ENCODE measurements around the gene RSBN1L.

RSBN1L gene

DNA sequence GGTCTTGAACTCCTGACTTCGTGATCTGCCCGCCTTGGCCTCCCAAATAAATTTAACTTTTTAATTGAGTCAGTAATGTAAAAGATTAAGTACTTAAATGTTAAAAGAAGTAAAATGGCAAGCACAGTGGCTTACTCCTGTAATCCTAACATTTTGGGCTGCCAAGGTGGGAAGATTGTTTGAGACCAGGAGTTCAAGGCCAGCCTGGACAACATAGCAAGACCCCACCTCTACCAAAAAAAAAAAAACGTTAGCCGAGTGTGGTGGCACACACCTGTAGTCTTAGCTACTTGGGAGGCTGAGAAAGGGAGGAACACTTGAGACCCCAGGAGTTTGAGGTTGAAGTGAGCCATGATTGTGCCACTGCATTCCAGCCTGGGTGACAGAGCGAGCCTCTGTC, 128.4 kb downstream of the RSBN1L start:
- no peak overlapping the region for H3K27ac ChIP-seq
- TF ChIP-seq CTCF (conservative IDR thresholded peaks at IDR 0.05; ENCODE audit: low read depth) = no peak
- ChIA-PET POLR2A (ENCODE audit: low non-redundant PET) (no interaction called here), CTCF (interaction anchor here (0.6 to 0.7 kb wide), 3 partner anchors 11 to 1327 kb away, joined by 3 to 4 read pairs (median 3); no protein-coding TSS in a partner anchor)
- DNase-seq (ENCODE audit: low spot score) = no peak

GRCh38 chr7:77825131-77825530, 128.9 kb downstream of the RSBN1L start:
- no peak for TF ChIP-seq CTCF (conservative IDR thresholded peaks at IDR 0.05; ENCODE audit: low read depth)
- H3K27ac ChIP-seq = no peak overlapping the region
- POLR2A ChIA-PET (ENCODE audit: low non-redundant PET) = no interaction called here
- no peak for DNase-seq (ENCODE audit: low spot score)
- CTCF ChIA-PET = interaction anchor here (0.6 kb wide), 1 partner anchor 18 kb away, joined by 4 read pairs; no protein-coding TSS in a partner anchor

GRCh38 chr7:77826300-77826699, 130.0 kb downstream of the RSBN1L start:
- ChIA-PET CTCF (no interaction called here), POLR2A (ENCODE audit: low non-redundant PET) (no interaction called here)
- H3K27ac ChIP-seq = no peak overlapping the region
- DNase-seq (ENCODE audit: low spot score) = no peak
- TF ChIP-seq CTCF (conservative IDR thresholded peaks at IDR 0.05; ENCODE audit: low read depth) = no peak

GRCh38 chr7:77827999-77828398, 131.7 kb downstream of the RSBN1L start:
- no peak for TF ChIP-seq CTCF (conservative IDR thresholded peaks at IDR 0.05; ENCODE audit: low read depth)
- H3K27ac ChIP-seq = no peak overlapping the region
- ChIA-PET CTCF (no interaction called here), POLR2A (ENCODE audit: low non-redundant PET) (no interaction called here)
- no peak for DNase-seq (ENCODE audit: low spot score)

DNA sequence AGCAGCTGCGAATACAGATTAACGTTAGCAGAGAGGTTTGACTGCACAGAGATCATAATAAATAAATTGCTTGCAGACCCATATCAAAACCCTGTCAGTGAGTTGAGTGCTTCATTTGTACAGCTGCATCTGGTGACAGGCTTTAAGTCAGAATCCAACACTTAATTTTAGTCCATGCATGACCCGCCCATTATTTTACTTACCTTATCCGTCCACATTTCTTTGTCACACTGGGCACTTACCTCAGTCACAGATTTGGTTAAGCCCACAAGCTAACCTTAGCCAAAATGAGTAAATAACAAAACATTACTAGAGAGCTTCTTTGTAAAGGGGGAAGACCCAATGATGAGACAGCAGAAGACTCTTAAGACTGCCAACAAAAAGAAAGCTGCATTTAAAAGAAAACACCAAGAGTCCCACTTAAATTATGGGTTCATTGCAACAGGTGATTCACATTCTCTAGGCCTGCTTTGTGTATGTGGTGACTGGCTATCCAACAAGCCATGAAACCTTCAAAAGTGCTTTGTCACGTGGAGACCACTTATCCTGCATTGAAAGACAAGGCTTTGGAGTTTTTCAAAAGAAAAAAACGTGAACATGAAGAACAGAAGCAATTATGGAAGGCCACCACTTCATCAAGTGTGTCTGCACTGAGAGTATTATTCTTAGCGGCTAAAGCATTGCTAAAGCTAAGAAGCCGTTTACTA, 134.5 kb downstream of the RSBN1L start:
- no peak for DNase-seq (ENCODE audit: low spot score)
- no peak overlapping the region for H3K27ac ChIP-seq
- TF ChIP-seq CTCF (conservative IDR thresholded peaks at IDR 0.05; ENCODE audit: low read depth) = no peak
- ChIA-PET POLR2A (ENCODE audit: low non-redundant PET) (no interaction called here), CTCF (no interaction called here)

DNA sequence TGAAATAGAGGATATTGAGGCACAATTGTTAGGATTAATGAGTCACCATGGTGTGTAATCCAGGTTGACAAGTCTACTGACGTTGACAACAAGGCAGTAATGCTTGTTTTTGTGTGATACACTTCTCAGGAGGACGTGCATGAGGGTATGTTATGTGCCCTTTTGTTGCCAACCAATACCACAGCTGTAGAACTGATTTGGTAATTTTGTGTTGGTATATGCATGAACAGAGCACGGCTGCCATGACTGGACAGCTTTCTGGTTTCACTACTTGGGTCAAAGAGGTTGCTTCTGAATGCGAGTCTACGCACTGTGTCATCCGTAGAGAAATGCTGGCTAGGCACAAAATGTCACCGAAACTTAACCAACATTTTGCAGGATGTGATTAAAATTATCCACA, 135.2 kb downstream of the RSBN1L start:
- DNase-seq (ENCODE audit: low spot score) = no peak
- ChIA-PET CTCF (no interaction called here), POLR2A (ENCODE audit: low non-redundant PET) (no interaction called here)
- H3K27ac ChIP-seq = no peak overlapping the region
- TF ChIP-seq CTCF (conservative IDR thresholded peaks at IDR 0.05; ENCODE audit: low read depth) = no peak
